IPS DF 6.9 (cell line): ENCODE measurements around the gene ANAPC2.

ENCODE experiments used
- DNase-seq: peaks from one replicate; pipeline ENCODE4 v3.0.0-alpha.2; 2013; ENCODE audit warnings: low read depth, low spot score
- H3K27ac ChIP-seq: one replicate; pipeline ENCODE4 v1.5.1; 2013; ENCODE audit warnings: low read length, control low read depth
- H3K27me3 ChIP-seq: 2 replicates; pipeline ENCODE4 v1.6.1; 2013; ENCODE audit warnings: mild to moderate bottlenecking, low read length; ENCODE audit not compliant: control insufficient read depth, insufficient read depth
- H3K36me3 ChIP-seq: 2 replicates; pipeline ENCODE4 v1.6.1; 2013; ENCODE audit warnings: low read length; ENCODE audit not compliant: control insufficient read depth, insufficient read depth
- H3K4me1 ChIP-seq: 2 replicates; pipeline ENCODE4 v1.6.1; 2013; ENCODE audit warnings: low read length; ENCODE audit not compliant: control insufficient read depth, insufficient read depth
- H3K4me3 ChIP-seq: 2 replicates; pipeline ENCODE4 v1.5.1; 2013; ENCODE audit warnings: mild to moderate bottlenecking, low read length
- H3K9me3 ChIP-seq: 2 replicates; pipeline ENCODE4 v1.6.1; 2013; ENCODE audit warnings: low read length, inconsistent platforms; ENCODE audit not compliant: control insufficient read depth, insufficient read depth
- WGBS: extraction: QIAGEN DNeasy Blood & Tissue Kit; methylation state at CpG from one replicate; pipeline ENCODE4 v1.1.7; 2013; ENCODE audit warnings: mixed read lengths, missing lambda C conversion rate; ENCODE audit not compliant: insufficient read length, insufficient coverage; 5-methylcytosine and 5-hydroxymethylcytosine counted together

Gene ANAPC2

GRCh38 chr9:137129456-137130175 is 58.7 kb downstream of the ANAPC2 start:
- Histone ChIP-seq H3K27me3 (no peaks in the 10 kb centered on the region), H3K36me3 (no peaks in the 10 kb centered on the region), H3K4me1 (peaks cover 2% of the 10 kb centered on the region), H3K4me3 (peak overlapping the region; percentile 68), H3K9me3 (no peaks in the 10 kb centered on the region), H3K27ac (no peak overlapping the region)
- no CpG with 5 or more reads among the region's 86 CpGs for WGBS
- peak; percentile 75 for DNase-seq

- Histone ChIP-seq H3K9me3 (no peaks in the 10 kb centered on the region), H3K27me3 (no peaks in the 10 kb centered on the region), H3K4me1 (peaks cover 2% of the 10 kb centered on the region), H3K4me3 (peak overlapping the region; percentile 68), H3K27ac (no peak overlapping the region), H3K36me3 (no peaks in the 10 kb centered on the region)
- DNase-seq = no peak
- WGBS = no CpG with 5 or more reads among the region's 37 CpGs
Measured at GRCh38 chr9:137128862-137129455, 59.4 kb downstream of the ANAPC2 start.

- no peak overlapping the region for H3K27ac ChIP-seq
- WGBS = no CpG with 5 or more reads among the region's 19 CpGs
- DNase-seq = no peak
Measured at GRCh38 chr9:137128158-137128861, 60.0 kb downstream of the ANAPC2 start.

GRCh38 chr9:137127301-137128157 is 60.8 kb downstream of the ANAPC2 start:
- no CpG with 5 or more reads among the region's 24 CpGs for WGBS
- Histone ChIP-seq H3K4me1 (peaks cover 2% of the 10 kb centered on the region), H3K27me3 (no peaks in the 10 kb centered on the region), H3K27ac (no peak overlapping the region), H3K4me3 (no peak overlapping the region), H3K36me3 (no peaks in the 10 kb centered on the region), H3K9me3 (no peaks in the 10 kb centered on the region)
- DNase-seq = no peak

More at GRCh38 chr9:137128158-137128861, 60.0 kb downstream of the ANAPC2 start:
- Histone ChIP-seq H3K4me3 (no peak overlapping the region), H3K9me3 (no peaks in the 10 kb centered on the region), H3K4me1 (peaks cover 2% of the 10 kb centered on the region), H3K36me3 (no peaks in the 10 kb centered on the region), H3K27me3 (no peaks in the 10 kb centered on the region)

- no peak for DNase-seq
- peaks cover 2% of the 10 kb centered on the region for H3K4me1 ChIP-seq
- no CpG with 5 or more reads among the region's 3 CpGs for WGBS
- H3K4me3 ChIP-seq = no peak overlapping the region
- no peaks in the 10 kb centered on the region for H3K9me3 ChIP-seq
- no peak overlapping the region for H3K27ac ChIP-seq
- H3K27me3 ChIP-seq = no peaks in the 10 kb centered on the region
- no peaks in the 10 kb centered on the region for H3K36me3 ChIP-seq
Measured at GRCh38 chr9:137126786-137127185, 61.6 kb downstream of the ANAPC2 start.
